Forelimb muscle (tissue), 1 donor: Measurements from ENCODE around the gene MSI2. TPM values are rescaled to one million over a fixed set of nuclear protein-coding genes. Genes with fewer than 3 reads are reported as not detected.
"Not testable (repeated sequence)": the region's sequence is repeated elsewhere in the genome, so short reads cannot be mapped to it uniquely, and the experiment has no call there.

Experiments used
- DNase-seq: peaks from one replicate; pipeline ENCODE4 v3.0.0-alpha.2; 2013; ENCODE audit warnings: low read depth
- polyA plus RNA-seq: library from polyadenylated mRNA; unstranded; fragments of 120-200 nt; gene quantifications from one replicate; pipeline ENCODE4 v1.2.1, GENCODE V29; 2013; ENCODE audit not compliant: insufficient read length

Gene MSI2
- polyA plus RNA-seq, 1 donor, result 31.6 TPM

DNA sequence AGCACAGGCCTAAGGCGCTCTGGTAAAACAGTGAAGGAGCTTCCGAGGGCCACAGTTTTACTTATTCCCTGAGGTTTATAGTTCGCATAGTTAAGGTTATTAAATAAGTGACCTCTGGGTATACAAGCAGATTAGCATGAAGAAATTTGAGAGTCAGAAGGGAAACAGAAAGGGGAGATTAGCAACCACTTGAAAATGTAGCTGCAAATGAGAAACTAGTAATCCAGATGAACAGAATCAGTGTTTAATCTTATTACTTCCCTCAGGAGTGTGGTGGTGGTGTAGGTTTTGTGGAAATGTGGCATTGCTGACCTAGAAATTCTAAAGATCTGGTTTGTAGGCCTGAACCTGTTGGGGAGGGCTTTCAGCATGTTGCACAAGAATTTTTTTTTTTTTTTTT is 358.4 kb downstream of the MSI2 start:
- DNase-seq, result no peak

DNA sequence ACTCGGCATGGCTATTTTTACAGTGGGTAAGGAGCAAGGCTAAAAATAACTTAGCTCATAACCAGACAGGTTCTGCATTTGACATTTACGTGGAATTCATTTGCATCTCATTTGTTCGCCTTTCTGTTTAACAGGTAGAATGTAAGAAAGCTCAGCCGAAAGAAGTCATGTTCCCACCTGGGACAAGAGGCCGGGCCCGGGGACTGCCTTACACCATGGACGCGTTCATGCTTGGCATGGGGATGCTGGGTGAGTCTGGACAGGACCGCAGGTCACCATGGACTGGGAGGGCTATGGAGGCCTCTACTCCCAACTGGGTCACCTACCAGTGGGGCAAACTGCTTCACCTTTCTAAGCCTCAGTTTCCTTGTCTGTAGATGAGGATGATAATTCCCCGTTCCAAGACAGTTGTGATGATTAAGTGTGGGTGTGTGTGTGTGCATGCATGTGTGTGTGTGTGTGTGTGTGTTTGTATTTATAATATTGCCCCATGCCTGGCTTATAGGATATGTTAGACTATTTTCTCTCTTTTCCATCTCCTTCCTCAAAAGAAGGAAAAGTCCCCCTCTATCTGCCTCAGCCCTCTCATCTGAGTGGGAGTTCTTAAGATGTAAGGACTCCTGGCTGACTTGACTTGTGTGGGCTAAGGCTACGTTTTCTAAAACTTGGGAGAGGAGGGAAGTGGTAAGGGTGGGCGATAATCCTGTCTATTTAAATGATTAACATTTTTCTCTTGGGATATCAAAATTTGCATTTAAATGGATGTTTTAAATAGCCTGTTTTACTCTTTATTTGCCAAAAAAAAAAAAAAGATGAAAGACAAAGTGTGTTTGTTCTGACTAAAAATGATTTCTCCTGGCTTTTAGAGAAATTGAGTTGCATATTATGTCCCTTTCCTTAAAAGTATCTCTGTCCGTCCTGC is 359.8 kb downstream of the MSI2 start:
- DNase-seq, result no peak

- no peak for DNase-seq
These were observed 360.9 kb downstream of the MSI2 start for GRCh38 chr17:57617218-57617617.

GRCh38 chr17:57619061-57619937 is 363.0 kb downstream of the MSI2 start:
- no peak for DNase-seq

- DNase-seq, result no peak
These were observed 364.3 kb downstream of the MSI2 start for GRCh38 chr17:57620576-57620975.

DNA sequence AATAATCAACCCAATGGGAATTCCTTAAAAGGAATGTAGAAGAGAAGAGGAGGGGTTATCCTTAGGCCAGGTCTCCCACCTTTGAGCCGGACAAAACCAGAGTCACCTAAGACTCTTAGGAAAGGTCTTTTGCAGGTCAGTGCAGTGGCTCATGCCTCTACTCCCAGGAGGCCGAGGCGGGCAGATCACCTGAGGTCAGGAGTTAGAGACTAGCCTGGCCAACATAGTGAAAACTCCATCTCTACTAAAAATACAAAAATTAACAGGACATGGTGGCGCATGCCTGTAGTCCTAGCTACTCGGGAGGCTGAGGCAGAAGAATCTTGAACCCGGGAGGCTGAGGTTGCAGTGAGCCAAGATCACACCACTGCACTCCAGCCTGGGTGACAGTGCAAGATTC is 365.5 kb downstream of the MSI2 start:
- not testable (repeated sequence) for DNase-seq

DNA sequence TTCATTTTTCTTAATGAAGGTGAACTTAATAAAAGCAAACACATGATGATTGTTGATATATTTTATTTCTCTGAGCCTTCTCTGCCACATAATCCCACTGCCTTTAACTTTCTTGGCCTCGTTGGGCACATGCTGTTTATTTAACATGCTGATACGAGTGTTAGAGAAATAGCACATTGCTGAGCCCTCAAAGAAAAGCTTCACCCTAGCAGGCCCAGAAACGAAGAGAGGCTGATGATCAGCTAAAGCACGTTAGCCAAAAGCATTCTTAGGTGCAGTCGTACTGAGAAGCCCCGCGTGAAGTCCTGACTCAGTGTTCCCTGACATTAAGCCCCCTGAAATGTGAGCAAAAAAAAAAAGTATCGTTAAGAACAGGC is 366.0 kb downstream of the MSI2 start:
- DNase-seq, result no peak

GRCh38 chr17:57622683-57623433 is 366.5 kb downstream of the MSI2 start:
- DNase-seq, result no peak

- no peak for DNase-seq
These were observed 367.3 kb downstream of the MSI2 start for GRCh38 chr17:57623620-57624019.

DNA sequence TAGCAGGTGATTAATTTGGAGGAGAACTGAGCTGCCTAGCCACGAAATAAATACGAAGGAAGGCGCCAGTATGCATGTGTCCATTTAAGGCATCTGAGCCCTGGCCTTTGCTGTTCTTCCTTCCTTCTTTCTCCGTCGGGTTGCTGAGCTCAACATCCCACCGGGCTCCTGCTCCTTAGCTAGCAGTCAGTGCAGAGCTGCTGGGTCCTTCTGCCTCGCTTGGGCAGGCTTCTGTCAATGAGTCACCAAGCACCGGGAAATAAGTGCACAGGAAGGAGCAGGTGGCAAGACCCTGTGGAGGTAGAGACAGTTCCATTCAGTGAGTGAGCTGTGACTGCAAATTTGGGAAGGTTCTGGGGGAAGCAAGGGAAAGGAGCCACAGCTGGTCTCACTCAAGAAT is 368.1 kb downstream of the MSI2 start:
- no peak for DNase-seq

DNA sequence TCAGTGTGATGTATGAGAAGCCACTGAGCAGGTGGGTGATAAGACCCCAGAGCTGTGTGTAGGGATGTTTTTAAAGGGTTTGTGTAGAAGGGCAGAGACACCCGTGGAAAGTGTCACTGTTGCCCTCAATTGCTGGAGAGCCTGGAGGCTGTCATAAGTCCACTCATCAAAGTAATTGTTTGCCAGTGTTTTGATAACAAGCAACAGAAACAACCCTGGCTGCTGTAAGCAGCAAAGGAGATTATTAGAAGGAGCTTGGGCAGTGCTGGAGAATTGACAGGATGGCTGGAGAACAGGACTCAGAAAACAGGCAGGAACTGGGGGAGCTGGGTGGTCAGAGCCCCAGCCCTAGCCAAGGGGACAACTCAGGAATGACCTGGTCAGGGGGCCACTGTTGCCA is 369.2 kb downstream of the MSI2 start:
- DNase-seq, result no peak

- no peak for DNase-seq
These were observed 369.6 kb downstream of the MSI2 start for GRCh38 chr17:57625957-57626356.

DNA sequence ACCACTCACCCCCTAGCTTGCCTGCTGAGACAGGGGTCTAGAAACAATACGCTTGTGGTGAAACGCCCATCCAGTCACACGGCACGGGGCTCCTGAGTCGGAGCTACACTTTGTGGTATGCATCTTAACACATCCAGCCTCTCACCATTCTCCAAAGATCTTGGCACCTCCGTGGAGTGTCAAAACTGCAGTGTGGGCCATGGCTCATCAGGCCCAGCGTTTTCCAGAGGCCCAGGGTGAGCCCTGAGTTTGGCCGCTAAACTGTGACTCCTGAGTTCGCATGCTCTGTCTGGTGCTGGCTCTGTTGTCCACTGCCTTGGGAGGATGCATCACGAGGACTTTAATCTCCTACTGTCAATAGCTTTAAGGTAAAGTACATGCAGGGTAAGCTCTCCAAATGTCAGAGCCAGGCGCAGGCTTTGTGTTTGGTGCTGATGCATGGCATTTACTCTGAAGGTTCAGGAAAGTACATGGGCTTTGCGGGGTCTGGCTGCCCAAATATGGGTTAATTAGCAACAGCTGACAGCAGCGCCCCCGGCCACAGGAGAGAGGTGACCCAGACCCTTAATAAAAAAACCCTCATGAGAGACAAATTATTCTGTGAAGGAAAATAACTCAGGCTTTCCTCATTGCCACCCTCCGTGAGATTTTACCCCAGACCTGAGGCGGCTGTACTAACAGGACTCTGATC is 370.3 kb downstream of the MSI2 start:
- DNase-seq, result no peak

DNA sequence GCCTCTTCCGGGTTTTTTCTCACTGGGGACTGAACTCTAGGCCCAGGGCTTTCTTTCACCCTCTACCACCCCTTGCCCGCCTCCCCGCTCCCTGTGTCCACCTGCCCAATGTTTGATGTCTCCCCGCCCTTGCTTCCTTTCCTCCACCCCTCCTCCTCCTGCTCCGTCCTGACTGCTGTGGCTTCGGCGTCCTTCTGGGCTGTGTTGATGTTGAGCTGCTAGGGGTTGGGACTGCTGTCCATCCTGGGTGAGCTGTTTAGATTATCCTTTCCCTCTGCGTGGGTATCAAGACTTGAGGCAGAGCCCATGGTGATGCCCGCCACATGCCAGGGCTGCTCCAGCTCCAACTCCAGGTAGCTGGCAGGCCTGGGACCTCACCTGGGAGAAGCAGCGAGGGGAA is 371.3 kb downstream of the MSI2 start:
- no peak for DNase-seq

- no peak for DNase-seq
These were observed 372.1 kb downstream of the MSI2 start for GRCh38 chr17:57628421-57628820.

DNA sequence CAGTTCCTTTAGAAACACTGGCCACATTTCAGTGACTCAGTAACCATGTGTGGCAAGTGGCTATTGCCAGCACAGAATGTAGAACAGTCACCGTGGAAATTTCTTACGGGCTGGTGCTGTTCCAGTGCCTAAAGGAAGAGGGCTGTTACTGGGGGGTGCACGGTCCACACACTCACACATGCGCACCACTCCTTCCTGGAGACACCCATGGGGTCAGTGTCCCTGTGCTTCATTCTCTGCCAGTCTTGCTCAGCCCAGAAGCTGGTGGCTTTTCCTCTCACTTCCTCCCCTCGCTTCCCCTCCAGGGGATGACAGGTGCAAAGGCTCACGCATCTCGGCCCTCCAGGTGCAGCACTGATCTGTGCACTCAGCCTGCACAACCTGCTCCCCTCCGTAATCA is 373.1 kb downstream of the MSI2 start:
- no peak for DNase-seq

- DNase-seq, result no peak
These were observed 373.6 kb downstream of the MSI2 start for GRCh38 chr17:57629886-57630285.

GRCh38 chr17:57630736-57631135 is 374.4 kb downstream of the MSI2 start:
- DNase-seq, result no peak

DNA sequence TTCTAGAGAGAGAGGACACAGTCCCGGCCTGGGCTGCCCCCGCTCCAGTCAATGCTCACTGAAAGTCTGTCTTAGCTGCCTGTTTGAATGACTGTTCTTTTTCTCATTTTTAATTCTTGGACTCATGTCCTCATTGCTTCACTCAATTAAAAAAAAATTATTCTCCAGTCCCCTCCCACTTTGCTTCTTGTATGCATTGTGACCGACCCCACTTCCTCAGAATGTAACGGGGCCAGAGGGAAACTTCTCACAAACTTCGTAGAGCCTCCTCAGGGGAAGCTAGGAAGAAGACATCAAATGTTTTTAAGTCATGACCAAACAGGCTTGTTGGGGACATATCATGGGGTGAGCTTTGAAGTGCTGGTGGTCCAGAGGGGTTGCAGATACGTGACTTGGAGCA is 375.5 kb downstream of the MSI2 start:
- DNase-seq, result no peak

DNA sequence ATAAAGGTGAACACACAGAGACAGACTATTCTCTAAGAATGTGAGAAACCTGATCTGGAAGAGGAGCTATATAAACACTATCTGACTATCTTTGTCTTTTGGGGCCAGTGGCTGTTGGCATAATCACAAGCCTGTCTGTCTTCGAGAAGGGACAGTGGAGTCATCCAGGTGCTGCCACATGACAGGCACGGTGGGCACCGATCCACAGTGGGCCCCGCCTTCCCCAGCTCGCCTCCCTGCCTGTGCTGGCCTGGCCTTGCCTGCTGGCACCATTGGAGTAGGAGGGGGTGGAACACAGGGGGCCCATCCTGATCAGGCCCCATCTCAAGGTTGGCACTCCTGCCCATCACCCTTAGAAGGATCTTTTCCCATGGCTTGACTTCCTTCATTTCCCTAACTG is 376.0 kb downstream of the MSI2 start:
- no peak for DNase-seq

GRCh38 chr17:57633236-57633635 is 376.9 kb downstream of the MSI2 start:
- DNase-seq, result no peak
